Right atrium auricular region (tissue), 2 donors: Measurements from ENCODE around the gene ZNF783. TPM values are rescaled to one million over a fixed set of nuclear protein-coding genes. Genes with fewer than 3 reads are reported as not detected.
A peak's percentile ranks its signal among the peaks of the same experiment; 100 is the strongest.

Source experiments
- DNase-seq: peaks from one replicate; pipeline ENCODE4 v3.0.0-alpha.2; 2019; ENCODE audit warnings: low spot score
- H3K27ac ChIP-seq, 2 donors: fragments of 200-600 bp; sonication (generic); 1 replicate in 1 of 2; 2 replicates in 1 of 2; pipeline ENCODE4 v1.5.1; 2016 to 2019
- H3K27me3 ChIP-seq, 2 donors: fragments of 200-600 bp; sonication (generic); one replicate each; pipeline versions ENCODE4 v1.5.1 to v1.6.0; 2017 to 2019
- H3K36me3 ChIP-seq: fragments of 200-600 bp; sonication (generic); one replicate; pipeline ENCODE4 v1.5.1; 2016
- H3K4me1 ChIP-seq, 2 donors: fragments of 200-600 bp; sonication (generic); one replicate each; pipeline versions ENCODE4 v1.5.1 to v1.6.0; 2017 to 2019
- H3K4me3 ChIP-seq, 2 donors: fragments of 200-600 bp; sonication (generic); 1 replicate in 1 of 2; 2 replicates in 1 of 2; pipeline ENCODE4 v1.5.1; 2017 to 2019; ENCODE audit warnings: mild to moderate bottlenecking in 1 of 2, moderate library complexity in 1 of 2
- H3K9me3 ChIP-seq, 2 donors: fragments of 200-600 bp; sonication (generic); one replicate each; pipeline ENCODE4 v1.5.1; 2019
- CTCF ChIP-seq, 2 donors: fragments of 200-600 bp; sonication (generic); IDR thresholded peaks; one replicate each; pipeline ENCODE4 v1.5.1; 2019; ENCODE audit warnings: antibody characterized with exemption in 2 of 2
- total RNA-seq, 2 donors: library from RNA; depleted of rRNA; stranded (reverse); fragments of >200 nt; gene quantifications; one replicate each; pipeline ENCODE4 v1.1.0, GENCODE V29; 2016

ZNF783 gene
- total RNA-seq, 2 donors from 2014 or later = 3.7 to 5.1 TPM

GRCh38 chr7:149238051-149238450 lies 23.9 kb upstream of the ZNF783 start:
- H3K4me1 ChIP-seq = peaks cover 0 to 20% of the 10 kb centered on the region in 2 donors
- H3K27ac ChIP-seq = no peak overlapping the region
- H3K27me3 ChIP-seq = no peaks in the 10 kb centered on the region
- no peak overlapping the region for H3K4me3 ChIP-seq
- TF ChIP-seq CTCF (IDR thresholded peaks at IDR 0.05) = no peak
- H3K36me3 ChIP-seq = no peaks in the 10 kb centered on the region
- no peak for DNase-seq
- H3K9me3 ChIP-seq = peaks cover 0 to 4% of the 10 kb centered on the region in 2 donors

GRCh38 chr7:149239345-149240143 lies 22.5 kb upstream of the ZNF783 start, which contains the start of gene ZNF212:
Gene ZNF212, plus strand, starts transcription at chr7:149239651. Its CDS starts 128 bp downstream, at chr7:149239779.
- TF ChIP-seq CTCF (IDR thresholded peaks at IDR 0.05) = peak; percentile 68 to 94
- Histone ChIP-seq H3K9me3 (peaks cover 0 to 4% of the 10 kb centered on the region in 2 donors), H3K27ac (peak within 1 kb of the TSS; percentile 63 to 80), H3K4me1 (peaks cover 0 to 20% of the 10 kb centered on the region in 2 donors), H3K27me3 (no peaks in the 10 kb centered on the region), H3K4me3 (peak within 1 kb of the TSS; percentile 82 to 89), H3K36me3 (no peaks in the 10 kb centered on the region)
- peak; percentile 88 for DNase-seq

- Histone ChIP-seq H3K36me3 (no peaks in the 10 kb centered on the region), H3K9me3 (peaks cover 0 to 4% of the 10 kb centered on the region in 2 donors), H3K4me1 (peaks cover 0 to 20% of the 10 kb centered on the region in 2 donors), H3K4me3 (peak overlapping the region; percentile 82 to 89), H3K27ac (peak overlapping the region in 1 of 2 donors; percentile 80), H3K27me3 (no peaks in the 10 kb centered on the region)
- no peak for TF ChIP-seq CTCF (IDR thresholded peaks at IDR 0.05)
- DNase-seq = no peak
Measured at GRCh38 chr7:149240637-149241036, 21.4 kb upstream of the ZNF783 start.

- no peak for TF ChIP-seq CTCF (IDR thresholded peaks at IDR 0.05)
- peaks cover 0 to 4% of the 10 kb centered on the region in 2 donors for H3K9me3 ChIP-seq
- H3K36me3 ChIP-seq = no peaks in the 10 kb centered on the region
- H3K27me3 ChIP-seq = no peaks in the 10 kb centered on the region
- H3K4me3 ChIP-seq = no peak overlapping the region
- H3K4me1 ChIP-seq = peaks cover 0 to 20% of the 10 kb centered on the region in 2 donors
- DNase-seq = no peak
- H3K27ac ChIP-seq = no peak overlapping the region
Measured at GRCh38 chr7:149241696-149242095, 20.3 kb upstream of the ZNF783 start.

- H3K27me3 ChIP-seq = no peaks in the 10 kb centered on the region
- no peak overlapping the region for H3K4me3 ChIP-seq
- no peak for DNase-seq
- TF ChIP-seq CTCF (IDR thresholded peaks at IDR 0.05) = no peak
- H3K9me3 ChIP-seq = peaks cover 0 to 4% of the 10 kb centered on the region in 2 donors
- peaks cover 3% of the 10 kb centered on the region for H3K36me3 ChIP-seq
- H3K27ac ChIP-seq = no peak overlapping the region
- peaks cover 0 to 10% of the 10 kb centered on the region in 2 donors for H3K4me1 ChIP-seq
Measured at GRCh38 chr7:149245244-149245643, 16.8 kb upstream of the ZNF783 start.
